HG03378 (cell line): Measurements from ENCODE around the gene C1S.
"Not testable (repeated sequence)": the region's sequence is repeated elsewhere in the genome, so short reads cannot be mapped to it uniquely, and the experiment has no call there.

ENCODE experiments used
- ATAC-seq: cut with Tn5 transposase; IDR thresholded peaks from one replicate; pipeline ENCODE4 v1.9.1; 2021; ENCODE audit warnings: mild to moderate bottlenecking, moderate library complexity; ENCODE audit not compliant: unreplicated experiment

The C1S gene

GRCh38 chr12:7101047-7101693 is 40.7 kb downstream of the C1S start:
- no peak for ATAC-seq

DNA sequence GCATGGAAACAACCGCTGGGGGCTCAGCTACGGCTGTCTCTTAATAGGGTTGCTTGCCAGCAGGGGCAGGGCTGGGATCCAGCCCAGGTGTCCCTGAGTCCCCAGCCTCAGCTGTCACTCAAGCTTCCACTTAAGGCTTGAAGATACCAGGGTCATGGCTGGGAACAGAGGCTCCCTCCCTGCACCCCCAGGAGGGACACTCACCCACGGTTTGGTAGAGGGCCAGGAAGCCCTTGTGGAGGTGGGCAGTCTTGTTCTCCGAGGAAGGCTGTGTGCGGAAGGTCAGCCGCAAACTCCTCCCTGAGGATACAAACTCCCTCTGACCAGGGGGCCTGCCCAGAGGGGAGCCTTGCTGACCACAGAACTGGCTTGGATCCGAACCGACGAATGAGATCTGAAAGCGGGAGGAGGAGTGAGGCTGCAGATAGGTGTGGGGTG is 41.2 kb downstream of the C1S start:
- ATAC-seq = no peak

DNA sequence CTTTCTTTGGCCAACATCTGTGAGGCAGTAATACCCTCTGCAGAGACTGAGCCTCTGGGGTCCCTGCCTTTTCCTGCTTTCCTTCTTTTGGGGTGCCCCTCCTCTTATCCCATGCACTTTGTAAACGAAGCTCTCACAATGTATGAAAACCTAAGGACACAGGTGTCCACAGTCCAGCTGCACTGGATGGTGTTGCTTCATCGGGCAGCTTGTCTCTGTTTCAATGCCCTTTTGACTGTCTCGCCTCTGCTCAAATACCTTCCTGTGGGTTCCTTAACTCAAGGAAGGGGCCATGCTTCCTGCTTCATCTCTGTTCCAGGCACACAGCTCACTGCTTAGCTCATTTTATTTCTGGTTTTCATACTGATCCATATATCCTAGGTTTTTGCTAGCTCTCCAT is 42.1 kb downstream of the C1S start:
- no peak for ATAC-seq

GRCh38 chr12:7103837-7104584 is 43.5 kb downstream of the C1S start:
- ATAC-seq = no peak

- no peak for ATAC-seq
These were observed 45.6 kb downstream of the C1S start for GRCh38 chr12:7106082-7106481.

- ATAC-seq = not testable (repeated sequence)
These were observed 46.7 kb downstream of the C1S start for GRCh38 chr12:7107181-7107580.

GRCh38 chr12:7107636-7108002 is 47.1 kb downstream of the C1S start:
- ATAC-seq = no peak

GRCh38 chr12:7108003-7108795 is 47.7 kb downstream of the C1S start:
- ATAC-seq = peak; percentile 74

GRCh38 chr12:7108796-7109571 is 48.5 kb downstream of the C1S start, which contains the start of gene C1RL:
Gene C1RL (minus strand): TSS chr12:7109214. CDS start chr12:7109180, 34 bp downstream.
- peak; percentile 11 for ATAC-seq

GRCh38 chr12:7109572-7109920 is 49.0 kb downstream of the C1S start:
- ATAC-seq = no peak

- ATAC-seq = no peak
These were observed 50.1 kb downstream of the C1S start for GRCh38 chr12:7110661-7111060.

DNA sequence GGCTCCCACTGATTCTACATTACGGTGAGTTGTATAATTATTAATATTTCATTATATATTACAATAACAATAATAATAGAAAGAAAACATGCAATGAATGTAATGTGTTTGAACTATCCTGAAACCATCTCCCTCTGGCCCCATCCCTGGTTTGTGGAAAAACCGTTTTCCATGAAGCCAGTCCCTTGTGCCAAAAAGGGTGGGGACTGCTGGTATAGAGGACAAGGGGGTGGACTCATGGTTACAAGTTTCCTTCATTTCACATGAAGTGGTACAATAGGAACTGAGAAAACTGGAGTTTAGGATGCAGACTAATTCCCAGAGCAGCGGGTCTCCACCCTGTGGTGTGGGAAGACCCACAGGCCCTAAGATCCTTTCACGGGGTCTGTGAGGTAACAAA is 51.5 kb downstream of the C1S start:
- no peak for ATAC-seq

DNA sequence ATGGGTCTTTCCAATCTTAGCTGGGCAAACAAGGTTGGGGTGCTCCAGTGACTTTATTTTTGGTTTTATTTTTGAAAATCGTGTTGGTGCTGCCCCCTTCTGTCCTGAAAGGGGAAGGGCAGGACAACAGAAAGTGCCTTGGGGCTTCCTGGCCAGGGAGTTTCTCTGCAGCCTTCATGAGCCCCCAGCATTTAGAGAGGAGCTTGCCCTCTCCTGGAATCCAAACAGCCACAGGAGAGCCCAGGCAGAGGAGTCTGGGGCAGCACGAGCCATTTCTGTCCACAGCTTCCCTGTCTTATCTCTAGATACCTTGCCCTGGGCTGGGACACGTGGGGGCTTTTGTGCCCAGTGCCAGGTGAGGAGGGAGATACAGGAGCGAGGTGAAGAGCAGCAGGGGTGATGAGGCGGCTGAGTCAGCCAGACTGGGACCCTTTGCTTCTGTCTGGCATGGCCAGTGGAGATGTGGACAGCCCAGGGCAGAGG is 52.9 kb downstream of the C1S start:
- no peak for ATAC-seq

GRCh38 chr12:7114008-7114407 is 53.5 kb downstream of the C1S start:
- ATAC-seq = no peak

- ATAC-seq = no peak
These were observed 54.3 kb downstream of the C1S start for GRCh38 chr12:7114851-7115250.

DNA sequence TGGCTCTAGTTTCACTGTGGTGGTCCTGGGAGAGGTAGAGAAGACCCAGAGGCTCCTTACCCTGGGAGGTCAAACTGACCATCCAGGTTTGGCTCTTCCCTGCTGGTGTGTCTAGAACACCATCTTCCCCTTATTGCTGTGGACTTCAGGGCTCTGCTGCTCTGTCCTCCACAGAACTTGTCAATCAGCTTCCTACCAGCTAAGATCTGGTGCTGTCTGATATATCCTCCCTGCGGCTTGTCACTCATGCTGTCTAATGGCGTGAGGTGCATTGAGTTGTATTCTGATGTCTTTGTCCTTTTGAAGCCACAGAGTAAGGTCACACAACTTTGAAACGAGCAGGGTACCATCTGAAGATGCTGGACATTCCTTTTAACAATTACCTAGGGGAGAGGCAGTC is 55.7 kb downstream of the C1S start:
- no peak for ATAC-seq

DNA sequence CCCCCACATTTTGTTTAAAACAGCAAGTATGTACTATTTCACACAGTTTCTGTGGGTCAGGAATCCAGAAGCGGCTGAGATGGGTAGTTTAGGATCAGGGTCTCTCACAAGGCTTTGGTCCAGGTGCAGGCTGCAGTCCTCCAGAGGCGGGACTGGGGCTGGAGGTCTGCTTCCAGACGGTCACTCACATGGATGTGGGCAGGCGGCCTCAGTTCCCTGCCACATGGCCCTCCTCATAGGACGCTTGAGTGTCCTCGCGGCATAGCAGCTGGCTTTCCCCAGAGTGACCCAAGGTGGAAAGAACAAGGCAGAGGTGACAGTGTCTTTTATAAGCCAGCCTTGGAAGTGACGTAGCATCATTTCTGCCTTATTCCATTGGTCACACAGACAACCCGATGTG is 56.4 kb downstream of the C1S start:
- no peak for ATAC-seq

GRCh38 chr12:7117670-7118069 is 57.2 kb downstream of the C1S start:
- ATAC-seq = no peak

GRCh38 chr12:7118881-7119280 is 58.4 kb downstream of the C1S start:
- ATAC-seq = no peak

DNA sequence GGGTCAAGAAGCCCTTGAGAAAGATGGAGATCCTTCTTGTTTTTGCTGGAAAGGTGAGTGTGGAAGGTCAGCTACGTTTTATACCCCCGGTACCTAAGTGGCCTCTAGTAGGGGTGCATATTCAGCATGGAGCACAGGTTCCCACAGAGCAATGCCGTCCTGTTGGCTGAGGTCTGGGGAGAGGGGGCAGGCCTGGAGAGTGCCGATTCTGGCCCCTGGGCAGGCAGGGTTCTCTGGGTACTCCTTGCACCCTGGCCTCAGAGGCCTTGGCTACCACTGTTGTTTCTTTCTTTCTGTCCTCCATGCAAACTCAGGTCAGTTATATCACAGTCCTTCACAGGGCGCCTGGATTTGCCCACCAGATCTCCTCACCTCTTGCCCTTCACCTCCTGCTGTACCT is 59.6 kb downstream of the C1S start:
- ATAC-seq = no peak
